Smooth muscle cell (in vitro differentiated cells): Measurements from ENCODE around the gene GALNT14. TPM values are rescaled to one million over a fixed set of nuclear protein-coding genes. Genes with fewer than 3 reads are reported as not detected.

ENCODE experiments used
- DNase-seq: peaks from one replicate; lab custom pipeline; 2025; ENCODE audit not compliant: unreplicated experiment; lab: John Stamatoyannopoulos, UW
- H2AFZ ChIP-seq: fragments of 200-600 bp; sonication (generic); 2 replicates; pipeline ENCODE4 v1.6.0; 2016; ENCODE audit warnings: antibody characterized with exemption, low read depth, mild to moderate bottlenecking
- H3F3A ChIP-seq: fragments of 200-600 bp; sonication (generic); 2 replicates; pipeline ENCODE4 v1.6.0; 2017; ENCODE audit warnings: antibody characterized with exemption, low read depth
- H3K27ac ChIP-seq: fragments of 200-600 bp; sonication (generic); 2 replicates; pipeline ENCODE4 v1.5.1; 2016; ENCODE audit warnings: low read depth, mild to moderate bottlenecking
- H3K27me3 ChIP-seq: fragments of 200-600 bp; sonication (generic); 2 replicates; pipeline ENCODE4 v1.6.1; 2016; ENCODE audit warnings: low read depth, mild to moderate bottlenecking
- H3K36me3 ChIP-seq: fragments of 200-600 bp; sonication (generic); 2 replicates; pipeline ENCODE4 v1.5.1; 2016; ENCODE audit warnings: low read depth
- H3K4me1 ChIP-seq: fragments of 200-600 bp; sonication (generic); 2 replicates; pipeline ENCODE4 v1.5.1; 2016; ENCODE audit warnings: low read depth
- H3K4me2 ChIP-seq: fragments of 200-600 bp; sonication (generic); 2 replicates; pipeline ENCODE4 v1.6.0; 2016; ENCODE audit warnings: mild to moderate bottlenecking
- H3K4me3 ChIP-seq: fragments of 200-600 bp; sonication (generic); 2 replicates; pipeline ENCODE4 v1.5.1; 2016; ENCODE audit warnings: mild to moderate bottlenecking
- H3K79me2 ChIP-seq: fragments of 200-600 bp; sonication (generic); 2 replicates; pipeline ENCODE4 v1.6.0; 2016; ENCODE audit warnings: low read depth, mild to moderate bottlenecking
- H3K9ac ChIP-seq: fragments of 200-600 bp; sonication (generic); 2 replicates; pipeline ENCODE4 v1.6.0; 2016; ENCODE audit warnings: low read depth
- H3K9me3 ChIP-seq: fragments of 200-600 bp; sonication (generic); replicated peaks from 2 replicates; pipeline ENCODE4 v1.5.1; 2016; ENCODE audit warnings: low read depth
- H4K20me1 ChIP-seq: fragments of 200-600 bp; sonication (generic); 2 replicates; pipeline ENCODE4 v1.6.0; 2016; ENCODE audit warnings: low read depth
- WGBS: methylation state at CpG from one replicate; pipeline ENCODE4 v1.1.7; 2016; ENCODE audit warnings: low lambda C conversion rate; 5-methylcytosine and 5-hydroxymethylcytosine counted together
- polyA plus RNA-seq: library from polyadenylated mRNA; unstranded; fragments of >200 nt; fragmentation: Nextera tagmentation; extraction: Ambion mirVana; gene quantifications from 2 replicates; pipeline ENCODE4 v1.2.1, GENCODE V29; 2016
- total RNA-seq: library from RNA; depleted of rRNA; stranded (reverse); fragments of >200 nt; gene quantifications from 2 replicates; pipeline ENCODE4 v1.2.3, GENCODE V29; 2014
- TF ChIP-seq, protein P1 (sequence below): fragments of 200-600 bp; sonication (generic); IDR thresholded peaks from 2 replicates; pipeline ENCODE4 v1.5.1; 2017; ENCODE audit warnings: borderline replicate concordance, mild to moderate bottlenecking, antibody characterized with exemption; ENCODE audit not compliant: insufficient read depth, poor library complexity, severe bottlenecking

GALNT14 gene
- total and polyA plus RNA-seq, 2 experiments from 2014 or later: 0.63 to 1.0 TPM

DNA sequence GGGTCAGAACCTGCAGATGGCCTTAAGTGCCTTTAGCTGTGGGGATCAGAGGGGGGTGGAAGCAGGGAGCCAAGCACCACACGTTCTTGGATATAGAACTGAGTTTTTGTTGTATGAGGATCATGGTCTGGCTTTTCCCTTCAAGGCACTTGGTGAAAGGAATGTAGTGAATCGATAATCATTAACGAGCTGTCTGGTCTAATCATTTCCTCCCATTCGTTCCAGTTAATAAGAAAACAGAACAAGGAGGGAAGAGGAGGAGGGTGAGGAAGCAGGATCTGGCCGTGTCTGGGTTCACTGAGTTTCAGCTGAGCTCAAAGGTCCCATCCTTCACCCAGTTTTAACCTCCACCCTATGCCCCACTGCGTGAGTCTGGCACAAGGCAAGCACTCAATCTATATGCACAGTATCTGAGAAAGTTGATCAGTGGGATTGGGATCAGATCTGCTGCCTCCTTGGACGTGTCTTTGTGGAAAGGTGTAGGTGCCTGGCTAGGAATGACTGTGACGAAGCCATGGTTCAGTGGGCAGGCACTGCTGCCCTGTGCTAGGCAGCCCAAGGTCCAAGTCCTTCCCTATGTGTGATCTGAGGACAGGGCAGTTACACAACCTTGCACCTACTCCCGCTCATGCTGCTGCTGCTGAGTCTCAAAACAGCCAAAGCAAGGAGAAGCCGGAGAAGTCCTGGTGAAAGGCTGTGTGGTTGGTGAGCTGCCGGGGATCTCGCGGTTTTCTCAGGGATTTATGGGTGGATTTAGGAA lies 54.8 kb downstream of the GALNT14 start:
- Histone ChIP-seq H3K79me2 (no peaks in the 10 kb centered on the region), H3K36me3 (no peaks in the 10 kb centered on the region), H2AFZ (no peak overlapping the region), H3F3A (no peaks in the 10 kb centered on the region), H3K4me1 (no peaks in the 10 kb centered on the region), H3K9ac (no peak overlapping the region), H3K4me3 (no peak overlapping the region), H3K4me2 (no peak overlapping the region), H3K27me3 (no peaks in the 10 kb centered on the region), H4K20me1 (no peaks in the 10 kb centered on the region), H3K27ac (no peak overlapping the region), H3K9me3 (no peaks in the 10 kb centered on the region)
- no peak for DNase-seq
- WGBS: 75% methylated on average over 13 of the region's 13 CpGs
- TF ChIP-seq, protein P1, sequence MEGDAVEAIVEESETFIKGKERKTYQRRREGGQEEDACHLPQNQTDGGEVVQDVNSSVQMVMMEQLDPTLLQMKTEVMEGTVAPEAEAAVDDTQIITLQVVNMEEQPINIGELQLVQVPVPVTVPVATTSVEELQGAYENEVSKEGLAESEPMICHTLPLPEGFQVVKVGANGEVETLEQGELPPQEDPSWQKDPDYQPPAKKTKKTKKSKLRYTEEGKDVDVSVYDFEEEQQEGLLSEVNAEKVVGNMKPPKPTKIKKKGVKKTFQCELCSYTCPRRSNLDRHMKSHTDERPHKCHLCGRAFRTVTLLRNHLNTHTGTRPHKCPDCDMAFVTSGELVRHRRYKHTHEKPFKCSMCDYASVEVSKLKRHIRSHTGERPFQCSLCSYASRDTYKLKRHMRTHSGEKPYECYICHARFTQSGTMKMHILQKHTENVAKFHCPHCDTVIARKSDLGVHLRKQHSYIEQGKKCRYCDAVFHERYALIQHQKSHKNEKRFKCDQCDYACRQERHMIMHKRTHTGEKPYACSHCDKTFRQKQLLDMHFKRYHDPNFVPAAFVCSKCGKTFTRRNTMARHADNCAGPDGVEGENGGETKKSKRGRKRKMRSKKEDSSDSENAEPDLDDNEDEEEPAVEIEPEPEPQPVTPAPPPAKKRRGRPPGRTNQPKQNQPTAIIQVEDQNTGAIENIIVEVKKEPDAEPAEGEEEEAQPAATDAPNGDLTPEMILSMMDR: no peak

DNA sequence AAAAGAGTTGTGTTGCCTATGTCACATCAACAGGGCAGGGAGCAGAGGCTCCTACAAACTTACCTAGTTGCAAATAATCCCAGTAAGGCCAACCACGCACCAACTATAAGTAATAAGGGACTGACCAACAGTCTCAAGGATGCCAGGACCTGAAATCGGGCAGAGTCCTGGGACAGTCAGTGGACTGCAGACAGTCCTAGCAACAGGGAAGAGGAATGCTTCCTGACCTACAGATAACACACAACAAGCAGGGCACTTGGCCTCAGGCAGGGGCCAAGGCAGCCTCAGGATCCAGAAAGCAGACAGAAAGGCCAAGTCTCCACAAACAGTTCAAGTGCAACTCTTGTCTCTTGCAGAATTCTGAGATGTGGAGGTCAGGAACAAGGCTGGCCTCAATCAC lies 56.2 kb downstream of the GALNT14 start:
- Histone ChIP-seq H3K4me2 (no peak overlapping the region), H3K27me3 (no peaks in the 10 kb centered on the region), H3K79me2 (no peaks in the 10 kb centered on the region), H3K36me3 (no peaks in the 10 kb centered on the region), H3F3A (no peaks in the 10 kb centered on the region), H4K20me1 (no peaks in the 10 kb centered on the region), H3K9ac (no peak overlapping the region), H3K4me3 (no peak overlapping the region), H3K9me3 (no peaks in the 10 kb centered on the region), H3K27ac (no peak overlapping the region), H2AFZ (no peak overlapping the region), H3K4me1 (no peaks in the 10 kb centered on the region)
- TF ChIP-seq, protein P1: no peak
- DNase-seq: no peak
- 80% methylated on average over 2 of the region's 2 CpGs for WGBS

DNA sequence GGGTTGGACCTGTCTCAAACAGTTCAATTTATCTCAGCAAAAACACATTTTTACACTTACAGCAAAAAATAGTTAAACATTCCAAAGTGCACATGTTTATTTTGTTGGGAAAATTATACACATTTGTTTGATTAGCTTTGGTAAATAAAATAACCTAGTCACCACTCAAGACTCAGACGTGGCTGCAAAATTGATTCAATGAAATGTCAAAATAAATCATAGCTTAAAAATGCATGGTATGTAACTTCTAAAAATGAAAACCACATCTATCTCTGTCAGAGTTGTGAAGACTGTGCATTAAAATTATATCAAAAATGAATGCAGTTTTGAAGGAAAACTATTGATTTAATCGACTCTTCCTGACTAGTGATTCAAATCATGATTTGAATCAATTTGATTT lies 56.7 kb downstream of the GALNT14 start:
- no peak overlapping the region for H3K4me3 ChIP-seq
- H4K20me1 ChIP-seq: no peaks in the 10 kb centered on the region
- TF ChIP-seq, protein P1: no peak
- H3F3A ChIP-seq: no peaks in the 10 kb centered on the region
- H3K9me3 ChIP-seq: no peaks in the 10 kb centered on the region
- H3K27ac ChIP-seq: no peak overlapping the region
- no peak overlapping the region for H3K4me2 ChIP-seq
- H3K79me2 ChIP-seq: no peaks in the 10 kb centered on the region
- no peaks in the 10 kb centered on the region for H3K36me3 ChIP-seq
- H2AFZ ChIP-seq: no peak overlapping the region
- no peak overlapping the region for H3K9ac ChIP-seq
- H3K27me3 ChIP-seq: no peaks in the 10 kb centered on the region
- no peaks in the 10 kb centered on the region for H3K4me1 ChIP-seq
- DNase-seq: no peak
- WGBS: 85% methylated on average over 2 of the region's 2 CpGs

DNA sequence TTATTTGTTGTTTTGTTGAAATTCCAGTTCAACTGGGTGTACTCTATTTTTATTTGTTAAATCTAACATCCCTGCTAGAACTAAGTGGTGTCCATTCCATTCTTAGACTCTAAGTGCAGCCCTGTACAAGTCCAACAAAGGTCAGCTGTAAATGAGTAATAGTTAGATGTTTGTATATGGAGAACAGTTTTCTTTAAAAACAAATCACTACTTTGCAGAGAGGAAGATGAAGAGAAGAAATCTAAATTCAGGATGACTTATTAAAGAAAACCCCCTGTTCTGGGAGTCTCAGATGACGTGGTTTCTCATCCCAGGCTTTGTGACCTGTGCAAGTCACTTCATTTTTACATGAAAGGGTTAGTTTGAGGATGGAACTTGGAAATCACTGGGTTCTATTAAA lies 57.9 kb downstream of the GALNT14 start:
- H3K79me2 ChIP-seq: no peaks in the 10 kb centered on the region
- no peaks in the 10 kb centered on the region for H3F3A ChIP-seq
- no peaks in the 10 kb centered on the region for H3K9me3 ChIP-seq
- DNase-seq: no peak
- H4K20me1 ChIP-seq: no peaks in the 10 kb centered on the region
- 75% methylated on average over 1 of the region's 1 CpG for WGBS
- no peak overlapping the region for H3K4me3 ChIP-seq
- H3K4me2 ChIP-seq: no peak overlapping the region
- H3K27me3 ChIP-seq: no peaks in the 10 kb centered on the region
- H3K9ac ChIP-seq: no peak overlapping the region
- H3K4me1 ChIP-seq: peaks cover 2% of the 10 kb centered on the region
- H3K27ac ChIP-seq: no peak overlapping the region
- TF ChIP-seq, protein P1: no peak
- no peak overlapping the region for H2AFZ ChIP-seq
- H3K36me3 ChIP-seq: no peaks in the 10 kb centered on the region
